Effector memory CD8-positive, alpha-beta T cell (primary cell): ENCODE data around the gene MSTO1.
"Not testable (repeated sequence)": the region's sequence is repeated elsewhere in the genome, so short reads cannot be mapped to it uniquely, and the experiment has no call there.

Experiments
- ATAC-seq: fragments of 150-1000 bp; cut with Tn5 transposase; replicated peaks from 2 replicates; pipeline ENCODE4 v1.10.0; 2021; ENCODE audit warnings: mild to moderate bottlenecking, moderate library complexity
- DNase-seq, 3 experiments: peaks; one replicate each; pipeline ENCODE4 v3.0.0; 2021
- H3K27ac Mint-ChIP-seq, 2 donors: one replicate each; pipeline ENCODE4 v1.8.0; 2022; ENCODE audit warnings: mild to moderate bottlenecking in 2 of 2, mixed read lengths in 2 of 2, moderate library complexity in 2 of 2
- H3K27me3 Mint-ChIP-seq, 2 donors: one replicate each; pipeline ENCODE4 v1.8.0; 2022; ENCODE audit warnings: mixed read lengths in 2 of 2
- H3K36me3 Mint-ChIP-seq: one replicate; pipeline ENCODE4 v1.8.0; 2022; ENCODE audit warnings: mild to moderate bottlenecking, moderate library complexity, mixed read lengths; ENCODE audit not compliant: insufficient read depth
- H3K4me1 Mint-ChIP-seq, 2 donors: one replicate each; pipeline ENCODE4 v1.8.0; 2022; ENCODE audit warnings: low read depth in 2 of 2, mixed read lengths in 2 of 2
- H3K4me3 Mint-ChIP-seq, 2 donors: one replicate each; pipeline ENCODE4 v1.8.0; 2022; ENCODE audit warnings: mild to moderate bottlenecking in 2 of 2, mixed read lengths in 2 of 2, moderate library complexity in 2 of 2
- H3K9me3 Mint-ChIP-seq, 2 donors: one replicate each; pipeline ENCODE4 v1.8.0; 2022; ENCODE audit warnings: mixed read lengths in 2 of 2

The MSTO1 gene

GRCh38 chr1:155642559-155643180 is 32.7 kb downstream of the MSTO1 start:
- DNase-seq, H3K27ac Mint-ChIP-seq, H3K4me1 Mint-ChIP-seq, H3K4me3 Mint-ChIP-seq, H3K9me3 Mint-ChIP-seq, H3K36me3 Mint-ChIP-seq, ATAC-seq, H3K27me3 Mint-ChIP-seq: not testable (repeated sequence)

GRCh38 chr1:155643230-155643629 is 33.2 kb downstream of the MSTO1 start:
- Mint-ChIP-seq H3K27me3 (peaks cover 0 to 2% of the 10 kb centered on the region in 2 donors), H3K4me1 (no peaks in the 10 kb centered on the region), H3K4me3 (no peak overlapping the region), H3K36me3 (peaks cover 2% of the 10 kb centered on the region), H3K27ac (no peak overlapping the region), H3K9me3 (peaks cover 4 to 10% of the 10 kb centered on the region in 2 donors)
- DNase-seq (no peak), ATAC-seq (no peak)

GRCh38 chr1:155645034-155645598 is 35.1 kb downstream of the MSTO1 start:
- DNase-seq (no peak), ATAC-seq (no peak)
- Mint-ChIP-seq H3K4me3 (no peak overlapping the region), H3K36me3 (no peaks in the 10 kb centered on the region), H3K9me3 (peaks cover 4 to 10% of the 10 kb centered on the region in 2 donors), H3K4me1 (no peaks in the 10 kb centered on the region), H3K27me3 (peaks cover 0 to 8% of the 10 kb centered on the region in 2 donors), H3K27ac (no peak overlapping the region)

GRCh38 chr1:155645648-155646047 is 35.6 kb downstream of the MSTO1 start:
- Mint-ChIP-seq H3K4me1 (no peaks in the 10 kb centered on the region), H3K27me3 (peaks cover 0 to 8% of the 10 kb centered on the region in 2 donors), H3K36me3 (no peaks in the 10 kb centered on the region), H3K27ac (no peak overlapping the region), H3K4me3 (no peak overlapping the region), H3K9me3 (peaks cover 4 to 10% of the 10 kb centered on the region in 2 donors)
- ATAC-seq: no peak
- DNase-seq: no peak

- no peak overlapping the region for H3K27ac Mint-ChIP-seq
- H3K4me1 Mint-ChIP-seq: no peaks in the 10 kb centered on the region
- peaks cover 4 to 10% of the 10 kb centered on the region in 2 donors for H3K9me3 Mint-ChIP-seq
- no peak for DNase-seq
- H3K36me3 Mint-ChIP-seq: no peaks in the 10 kb centered on the region
- ATAC-seq: no peak
- peaks cover 0 to 8% of the 10 kb centered on the region in 2 donors for H3K27me3 Mint-ChIP-seq
- H3K4me3 Mint-ChIP-seq: no peak overlapping the region
Measured at GRCh38 chr1:155646307-155646706, 36.3 kb downstream of the MSTO1 start.

- H3K27me3 Mint-ChIP-seq: peaks cover 0 to 8% of the 10 kb centered on the region in 2 donors
- DNase-seq: no peak
- H3K36me3 Mint-ChIP-seq: no peaks in the 10 kb centered on the region
- H3K9me3 Mint-ChIP-seq: no peaks in the 10 kb centered on the region
- H3K4me3 Mint-ChIP-seq: no peak overlapping the region
- no peak for ATAC-seq
- peak overlapping the region in 1 of 2 donors; percentile 19 for H3K27ac Mint-ChIP-seq
- H3K4me1 Mint-ChIP-seq: no peaks in the 10 kb centered on the region
Measured at GRCh38 chr1:155648207-155649147, 38.5 kb downstream of the MSTO1 start.

- H3K9me3 Mint-ChIP-seq: no peaks in the 10 kb centered on the region
- DNase-seq (no peak), ATAC-seq (no peak)
- peaks cover 0 to 8% of the 10 kb centered on the region in 2 donors for H3K27me3 Mint-ChIP-seq
- H3K36me3 Mint-ChIP-seq: no peaks in the 10 kb centered on the region
- no peak overlapping the region for H3K27ac Mint-ChIP-seq
- H3K4me1 Mint-ChIP-seq: no peaks in the 10 kb centered on the region
- no peak overlapping the region for H3K4me3 Mint-ChIP-seq
Measured at GRCh38 chr1:155649676-155650075, 39.7 kb downstream of the MSTO1 start.

- no peaks in the 10 kb centered on the region for H3K9me3 Mint-ChIP-seq
- no peak overlapping the region for H3K27ac Mint-ChIP-seq
- ATAC-seq (no peak), DNase-seq (no peak)
- no peaks in the 10 kb centered on the region for H3K36me3 Mint-ChIP-seq
- H3K4me3 Mint-ChIP-seq: no peak overlapping the region
- peaks cover 0 to 8% of the 10 kb centered on the region in 2 donors for H3K27me3 Mint-ChIP-seq
- H3K4me1 Mint-ChIP-seq: no peaks in the 10 kb centered on the region
Measured at GRCh38 chr1:155650231-155650757, 40.3 kb downstream of the MSTO1 start.

- Mint-ChIP-seq H3K4me3 (no peak overlapping the region), H3K36me3 (peaks cover 2% of the 10 kb centered on the region), H3K27me3 (peaks cover 0 to 8% of the 10 kb centered on the region in 2 donors), H3K27ac (no peak overlapping the region), H3K4me1 (peaks cover 0 to 3% of the 10 kb centered on the region in 2 donors), H3K9me3 (no peaks in the 10 kb centered on the region)
- DNase-seq: no peak
- no peak for ATAC-seq
Measured at GRCh38 chr1:155651861-155652661, 42.0 kb downstream of the MSTO1 start.

GRCh38 chr1:155652951-155653350 is 42.9 kb downstream of the MSTO1 start:
- DNase-seq (no peak), ATAC-seq (no peak)
- H3K36me3 Mint-ChIP-seq: peaks cover 9% of the 10 kb centered on the region
- no peak overlapping the region for H3K4me3 Mint-ChIP-seq
- peaks cover 0 to 8% of the 10 kb centered on the region in 2 donors for H3K27me3 Mint-ChIP-seq
- no peak overlapping the region for H3K27ac Mint-ChIP-seq
- peaks cover 0 to 5% of the 10 kb centered on the region in 2 donors for H3K4me1 Mint-ChIP-seq
- H3K9me3 Mint-ChIP-seq: no peaks in the 10 kb centered on the region

- Mint-ChIP-seq H3K27me3 (no peaks in the 10 kb centered on the region), H3K4me3 (no peak overlapping the region)
- ATAC-seq: no peak
Measured at GRCh38 chr1:155657463-155657862, 47.4 kb downstream of the MSTO1 start.

GRCh38 chr1:155661239-155661638 is 51.2 kb downstream of the MSTO1 start:
- not testable (repeated sequence) for ATAC-seq, DNase-seq, H3K4me1 Mint-ChIP-seq, H3K27me3 Mint-ChIP-seq, H3K9me3 Mint-ChIP-seq, H3K27ac Mint-ChIP-seq, H3K4me3 Mint-ChIP-seq
- peaks cover 86% of the 10 kb centered on the region for H3K36me3 Mint-ChIP-seq

More at GRCh38 chr1:155657463-155657862, 47.4 kb downstream of the MSTO1 start:
- Mint-ChIP-seq H3K9me3 (no peaks in the 10 kb centered on the region), H3K4me1 (peaks cover 0 to 5% of the 10 kb centered on the region in 2 donors), H3K27ac (no peak overlapping the region), H3K36me3 (peaks cover 48% of the 10 kb centered on the region)
- DNase-seq: no peak
